GM21825 (cell line): ENCODE measurements around the gene NUP50.

Source experiments
- ATAC-seq: cut with Tn5 transposase; IDR thresholded peaks from one replicate; pipeline ENCODE4 v1.9.1; 2021; ENCODE audit warnings: mild to moderate bottlenecking, moderate library complexity; ENCODE audit not compliant: unreplicated experiment

Gene NUP50

GRCh38 chr22:45208696-45208992 lies 44.9 kb downstream of the NUP50 start:
- no peak for ATAC-seq

- no peak for ATAC-seq
Measured at GRCh38 chr22:45208993-45209838, 45.5 kb downstream of the NUP50 start.

- ATAC-seq = no peak
Measured at GRCh38 chr22:45210174-45210573, 46.4 kb downstream of the NUP50 start.

GRCh38 chr22:45210577-45210976 lies 46.9 kb downstream of the NUP50 start:
- no peak for ATAC-seq

- no peak for ATAC-seq
Measured at GRCh38 chr22:45210991-45211390, 47.3 kb downstream of the NUP50 start.

GRCh38 chr22:45211435-45211834 lies 47.7 kb downstream of the NUP50 start:
- no peak for ATAC-seq

- ATAC-seq = no peak
Measured at GRCh38 chr22:45211848-45212247, 48.1 kb downstream of the NUP50 start.

GRCh38 chr22:45212306-45212709 lies 48.6 kb downstream of the NUP50 start:
- ATAC-seq = no peak

- no peak for ATAC-seq
Measured at GRCh38 chr22:45212992-45213751, 49.4 kb downstream of the NUP50 start.

GRCh38 chr22:45216133-45217003 lies 52.6 kb downstream of the NUP50 start:
- no peak for ATAC-seq

- no peak for ATAC-seq
Measured at GRCh38 chr22:45217345-45217744, 53.6 kb downstream of the NUP50 start.

GRCh38 chr22:45217806-45218205 lies 54.1 kb downstream of the NUP50 start:
- no peak for ATAC-seq

- ATAC-seq = no peak
Measured at GRCh38 chr22:45218976-45219375, 55.3 kb downstream of the NUP50 start.

GRCh38 chr22:45221201-45221600 lies 57.5 kb downstream of the NUP50 start:
- ATAC-seq = no peak

GRCh38 chr22:45223304-45224117 lies 59.8 kb downstream of the NUP50 start:
- no peak for ATAC-seq

- no peak for ATAC-seq
Measured at GRCh38 chr22:45224331-45224730, 60.6 kb downstream of the NUP50 start.

- no peak for ATAC-seq
Measured at GRCh38 chr22:45224988-45225731, 61.4 kb downstream of the NUP50 start.

GRCh38 chr22:45225732-45226502 lies 62.2 kb downstream of the NUP50 start:
- ATAC-seq = no peak
